ENCODE results near the gene FIG4. TPM values are rescaled to one million over a fixed set of nuclear protein-coding genes. Genes with fewer than 3 reads are reported as not detected.
A peak's percentile ranks its signal among the peaks of the same experiment; 100 is the strongest.

Gene FIG4
- polyA plus RNA-seq, 1 of the 3 experiments (the other 2 are of a cell fraction) = 6.8 TPM

- TF ChIP-seq RAD21 (IDR thresholded peaks at IDR 0.05; ENCODE audit: low read length) (no peak), GATA2 (CRISPR knock-in tag; IDR thresholded peaks at IDR 0.05) (no peak), YY1 (IDR thresholded peaks at IDR 0.05; ENCODE audit: low read depth) (no peak), IRF3 (IDR thresholded peaks at IDR 0.05; ENCODE audit: low read depth, low read length) (no peak), MXI1 (IDR thresholded peaks at IDR 0.05; ENCODE audit: low read depth, low read length) (no peak), JUND (IDR thresholded peaks at IDR 0.05) (no peak)
These were observed 4.4 kb upstream of the FIG4 start (continued) for GRCh38 chr6:109686566-109687265.

DNA sequence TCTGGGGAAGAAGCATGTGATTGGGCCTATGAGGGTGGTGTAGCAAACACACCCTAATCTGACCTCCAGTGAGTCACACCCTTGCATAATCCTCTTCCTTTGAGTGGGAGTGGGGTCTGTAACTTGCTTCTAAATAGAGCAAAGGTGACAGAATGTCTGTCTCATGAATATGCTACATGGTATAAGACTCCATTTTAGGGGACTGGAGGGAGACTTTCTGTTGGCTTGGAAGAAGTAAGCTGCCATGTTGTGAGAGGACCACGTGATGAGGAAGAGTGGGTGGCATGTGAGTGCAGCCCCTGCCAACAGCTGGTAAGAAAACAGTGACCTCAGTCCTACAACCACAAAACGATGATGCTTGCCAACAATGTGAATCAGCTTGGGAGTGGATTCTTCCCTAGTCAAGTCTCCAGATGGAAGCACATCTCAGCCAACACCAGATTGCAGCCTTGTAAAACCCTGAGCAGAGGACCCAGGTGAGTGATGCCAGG is 3.8 kb upstream of the FIG4 start:
- Histone ChIP-seq H3F3A (replicated peaks; ENCODE audit: insufficient read depth) (no peaks in the 10 kb centered on the region), H3K9me2 (no peaks in the 10 kb centered on the region), H3K27ac (ENCODE audit: low read depth in 2 of 2, low read length in 1 of 2) (0 out of 4 replicates have a peak overlapping the region, but pooled peaks of 1 of the 2 experiments have one; percentile 5), H3K27me3 (ENCODE audit: insufficient read depth) (no peaks in the 10 kb centered on the region), H3K4me3 (ENCODE audit: low read depth in 2 of 2, low read length in 1 of 2) (no peak overlapping the region), H4K20me1 (ENCODE audit: insufficient read depth) (no peaks in the 10 kb centered on the region), H3K79me2 (ENCODE audit: insufficient read depth) (no peaks in the 10 kb centered on the region), H3K4me2 (no peak overlapping the region), H3K36me3 (replicated peaks in 1 of 2; ENCODE audit: control insufficient read depth in 1 of 2, insufficient read depth in 2 of 2, low read length in 1 of 2) (no peaks in the 10 kb centered on the region), H3K9ac (no peak overlapping the region), H3K4me1 (ENCODE audit: control insufficient read depth in 1 of 2, insufficient read depth in 2 of 2, low read depth in 1 of 2, low read length in 1 of 2) (peaks cover 0 to 3% of the 10 kb centered on the region in 2 experiments; a peak in 3 of 4 replicates), H3K9me3 (no peaks in the 10 kb centered on the region), H2AFZ (ENCODE audit: low read depth) (no peak overlapping the region)
- no peak for DNase-seq
- ChIA-PET POLR2A (no interaction called here), CTCF (interaction anchor here (1.3 to 1.8 kb wide), 2 partner anchors 18 to 366 kb away, joined by 4 to 7 read pairs; no protein-coding TSS in a partner anchor)
- WGBS (ENCODE audit: low lambda C conversion rate) = 24% methylated on average over 2 of the region's 2 CpGs
- no peak for TF ChIP-seq POLR2AphosphoS5 (IDR thresholded peaks at IDR 0.05; ENCODE audit: low read depth, low read length)
- TF ChIP-seq ZBTB33 (IDR thresholded peaks at IDR 0.05; ENCODE audit: borderline replicate concordance, low read depth) = no peak
- TF ChIP-seq MXI1 (IDR thresholded peaks at IDR 0.05; ENCODE audit: low read depth, low read length) = no peak
- no peak for TF ChIP-seq GATA2 (CRISPR knock-in tag; IDR thresholded peaks at IDR 0.05)
- TF ChIP-seq NRF1 (IDR thresholded peaks at IDR 0.05; ENCODE audit: low read depth, low read length) = no peak
- TF ChIP-seq, protein P1, sequence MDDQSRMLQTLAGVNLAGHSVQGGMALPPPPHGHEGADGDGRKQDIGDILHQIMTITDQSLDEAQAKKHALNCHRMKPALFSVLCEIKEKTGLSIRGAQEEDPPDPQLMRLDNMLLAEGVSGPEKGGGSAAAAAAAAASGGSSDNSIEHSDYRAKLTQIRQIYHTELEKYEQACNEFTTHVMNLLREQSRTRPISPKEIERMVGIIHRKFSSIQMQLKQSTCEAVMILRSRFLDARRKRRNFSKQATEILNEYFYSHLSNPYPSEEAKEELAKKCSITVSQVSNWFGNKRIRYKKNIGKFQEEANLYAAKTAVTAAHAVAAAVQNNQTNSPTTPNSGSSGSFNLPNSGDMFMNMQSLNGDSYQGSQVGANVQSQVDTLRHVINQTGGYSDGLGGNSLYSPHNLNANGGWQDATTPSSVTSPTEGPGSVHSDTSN (IDR thresholded peaks at IDR 0.05) = no peak
- TF ChIP-seq NFIC (IDR thresholded peaks at IDR 0.05; ENCODE audit: borderline replicate concordance) = peak; percentile 78
- TF ChIP-seq SIN3A (IDR thresholded peaks at IDR 0.05; ENCODE audit: borderline replicate concordance, low read depth, low read length) = no peak
- TF ChIP-seq YY1 (IDR thresholded peaks at IDR 0.05; ENCODE audit: low read depth) = peak; percentile 47; the same call in 1 of the 2 replicates
- no peak for TF ChIP-seq IRF3 (IDR thresholded peaks at IDR 0.05; ENCODE audit: low read depth, low read length)
- TF ChIP-seq SMC3 (IDR thresholded peaks at IDR 0.05; ENCODE audit: low read depth, low read length) = no peak
- no peak for TF ChIP-seq RCOR1 (IDR thresholded peaks at IDR 0.05; ENCODE audit: low read length)
- TF ChIP-seq TCF12 (IDR thresholded peaks at IDR 0.05) = peak; percentile 26
- peak; percentile 70; the same call in 1 of the 2 replicates for TF ChIP-seq MAX (IDR thresholded peaks at IDR 0.05; ENCODE audit: low read depth)
- no peak for TF ChIP-seq CHD2 (IDR thresholded peaks at IDR 0.05; ENCODE audit: low read length, partially characterized antibody)
- TF ChIP-seq FOXM1 (IDR thresholded peaks at IDR 0.05; ENCODE audit: low read depth) = no peak
- no peak for TF ChIP-seq RFX5 (IDR thresholded peaks at IDR 0.05; ENCODE audit: low read length)
- no peak for TF ChIP-seq TAF1 (IDR thresholded peaks at IDR 0.05; ENCODE audit: borderline replicate concordance, low read depth, low read length)
- TF ChIP-seq ELF1 (IDR thresholded peaks at IDR 0.05) = no peak
- peak; percentile 17; the same call in 1 of the 2 replicates for TF ChIP-seq FOSL2 (IDR thresholded peaks at IDR 0.05; ENCODE audit: borderline replicate concordance, low read depth)
- TF ChIP-seq GABPA (IDR thresholded peaks at IDR 0.05; ENCODE audit: low read depth) = no peak
- no peak for TF ChIP-seq MEF2A (IDR thresholded peaks at IDR 0.05; ENCODE audit: borderline replicate concordance, low read depth)
- no peak for TF ChIP-seq TEAD4 (IDR thresholded peaks at IDR 0.05; ENCODE audit: borderline replicate concordance, insufficient read depth)
